Kidney (tissue), 14 donors: ENCODE measurements around the gene PODXL2. TPM values are rescaled to one million over a fixed set of nuclear protein-coding genes. Genes with fewer than 3 reads are reported as not detected.

Experiments used
- DNase-seq, 5 donors: peaks; one replicate each; pipeline ENCODE4 v3.0.0-alpha.2; 2013 to 2020
- FAIRE-seq: peaks from 2 replicates; lab custom pipeline; 2012; peaks lifted over from hg19 to GRCh38; lab: Jason Lieb, UNC
- H3K27ac ChIP-seq, 2 donors: one replicate each; pipeline ENCODE4 v1.7.0; 2013; ENCODE audit warnings: low read depth in 2 of 2, low read length in 2 of 2, inconsistent platforms in 1 of 2
- H3K27me3 ChIP-seq: one replicate; pipeline ENCODE4 v1.7.1; 2013; ENCODE audit warnings: low read length, inconsistent platforms; ENCODE audit not compliant: control insufficient read depth, insufficient read depth
- H3K36me3 ChIP-seq, 3 donors: one replicate each; pipeline versions ENCODE4 v1.7.0 to v1.7.1; 2013; ENCODE audit warnings: low read length in 3 of 3, control low read depth in 1 of 3, inconsistent platforms in 1 of 3; ENCODE audit not compliant: insufficient read depth in 3 of 3, control insufficient read depth in 2 of 3
- H3K4me1 ChIP-seq, 3 donors: one replicate each; pipeline versions ENCODE4 v1.7.0 to v1.7.1; 2013; ENCODE audit warnings: low read length in 3 of 3, inconsistent platforms in 1 of 3, low read depth in 1 of 3; ENCODE audit not compliant: control insufficient read depth in 2 of 3, insufficient read depth in 2 of 3
- H3K4me3 ChIP-seq, 3 donors: one replicate each; pipeline versions ENCODE4 v1.7.0 to v1.8.1; 2013; ENCODE audit warnings: low read length in 3 of 3, control low read depth in 1 of 3, inconsistent platforms in 1 of 3
- H3K9ac ChIP-seq, 3 donors: one replicate each; pipeline versions ENCODE4 v1.7.0 to v1.7.1; 2013; ENCODE audit warnings: low read length in 3 of 3, control low read depth in 1 of 3, inconsistent platforms in 1 of 3
- H3K9me3 ChIP-seq, 3 donors: one replicate each; pipeline versions ENCODE4 v1.7.0 to v1.7.1; 2013; ENCODE audit warnings: low read length in 3 of 3, control low read depth in 1 of 3, inconsistent platforms in 1 of 3; ENCODE audit not compliant: control insufficient read depth in 2 of 3, insufficient read depth in 1 of 3
- CTCF ChIP-seq: IDR thresholded peaks from 3 replicates; pipeline ENCODE4 v1.5.1; 2012; ENCODE audit warnings: mild to moderate bottlenecking, moderate library complexity, borderline replicate concordance; ENCODE audit not compliant: insufficient read depth; ENCODE audit errors: extremely low read depth
- intact Hi-C: fragments of 100-400 bp; cut with DNase I; formaldehyde crosslinking; loops from one replicate; pipeline ENCODE4 v1.11.1; 2022
- polyA plus RNA-seq: library from polyadenylated mRNA; stranded (reverse); fragments of 350-450 nt; fragmentation: Illumina TruSeq; extraction: RNeasy Lipid Tissue Mini Kit (QIAGEN cat#74804); gene quantifications from one replicate; pipeline ENCODE4 v1.2.3, GENCODE V29; 2014; ENCODE audit warnings: low read depth, low replicate concordance; ENCODE audit not compliant: insufficient read depth
- total RNA-seq: library from RNA; stranded (reverse); fragmentation: NEBNext Ultra II Directional; extraction: Animal tissue kit (Norgen Biotek cat#: 25700); gene quantifications from one replicate; pipeline ENCODE4 v1.2.1, GENCODE V29; 2021
- donor health status: control.
- donor health status: control.
- donor health status: control.
- donor health status: control.
- donor health status: control.
- donor health status: DM: yes; HTN: yes; CAD: no.
- donor health status: Normal renal cell carcinoma (clear cell type).

Gene PODXL2
- total and polyA plus RNA-seq, 2 donors from 2014 or later: 7.4 to 10.5 TPM

GRCh38 chr3:127684871-127685707, 56.1 kb downstream of the PODXL2 start:
- Histone ChIP-seq H3K4me3 (no peak overlapping the region), H3K4me1 (no peaks in the 10 kb centered on the region), H3K9me3 (no peaks in the 10 kb centered on the region), H3K27ac (no peak overlapping the region), H3K36me3 (no peaks in the 10 kb centered on the region), H3K9ac (no peak overlapping the region), H3K27me3 (no peaks in the 10 kb centered on the region)
- intact Hi-C loops: no loop called here
- TF ChIP-seq CTCF: no peak
- DNase-seq (peak in 2 of 5 donors; percentile 30 to 65), FAIRE-seq (no peak)

- DNase-seq (peak in 1 of 5 donors; percentile 9), FAIRE-seq (no peak)
- intact Hi-C loops: no loop called here
- Histone ChIP-seq H3K9ac (no peak overlapping the region), H3K27ac (no peak overlapping the region), H3K4me1 (no peaks in the 10 kb centered on the region), H3K27me3 (no peaks in the 10 kb centered on the region), H3K9me3 (no peaks in the 10 kb centered on the region), H3K36me3 (no peaks in the 10 kb centered on the region), H3K4me3 (no peak overlapping the region)
- no peak for TF ChIP-seq CTCF
Measured at GRCh38 chr3:127685708-127686511, 56.9 kb downstream of the PODXL2 start.

GRCh38 chr3:127686512-127686894, 57.5 kb downstream of the PODXL2 start:
- Histone ChIP-seq H3K36me3 (no peaks in the 10 kb centered on the region), H3K4me3 (no peak overlapping the region), H3K27me3 (no peaks in the 10 kb centered on the region), H3K4me1 (no peaks in the 10 kb centered on the region), H3K9ac (no peak overlapping the region), H3K9me3 (no peaks in the 10 kb centered on the region), H3K27ac (no peak overlapping the region)
- intact Hi-C loops: no loop called here
- FAIRE-seq (no peak), DNase-seq (no peak)
- TF ChIP-seq CTCF: no peak
